HG02870 (cell line): Measurements from ENCODE around the gene CPNE5.

ENCODE experiments used
- ATAC-seq: cut with Tn5 transposase; IDR thresholded peaks from one replicate; pipeline ENCODE4 v1.9.1; 2021; ENCODE audit warnings: mild to moderate bottlenecking, moderate library complexity; ENCODE audit not compliant: unreplicated experiment

Gene CPNE5

GRCh38 chr6:36836111-36837021, 2.9 kb downstream of the CPNE5 start:
- ATAC-seq = no peak

DNA sequence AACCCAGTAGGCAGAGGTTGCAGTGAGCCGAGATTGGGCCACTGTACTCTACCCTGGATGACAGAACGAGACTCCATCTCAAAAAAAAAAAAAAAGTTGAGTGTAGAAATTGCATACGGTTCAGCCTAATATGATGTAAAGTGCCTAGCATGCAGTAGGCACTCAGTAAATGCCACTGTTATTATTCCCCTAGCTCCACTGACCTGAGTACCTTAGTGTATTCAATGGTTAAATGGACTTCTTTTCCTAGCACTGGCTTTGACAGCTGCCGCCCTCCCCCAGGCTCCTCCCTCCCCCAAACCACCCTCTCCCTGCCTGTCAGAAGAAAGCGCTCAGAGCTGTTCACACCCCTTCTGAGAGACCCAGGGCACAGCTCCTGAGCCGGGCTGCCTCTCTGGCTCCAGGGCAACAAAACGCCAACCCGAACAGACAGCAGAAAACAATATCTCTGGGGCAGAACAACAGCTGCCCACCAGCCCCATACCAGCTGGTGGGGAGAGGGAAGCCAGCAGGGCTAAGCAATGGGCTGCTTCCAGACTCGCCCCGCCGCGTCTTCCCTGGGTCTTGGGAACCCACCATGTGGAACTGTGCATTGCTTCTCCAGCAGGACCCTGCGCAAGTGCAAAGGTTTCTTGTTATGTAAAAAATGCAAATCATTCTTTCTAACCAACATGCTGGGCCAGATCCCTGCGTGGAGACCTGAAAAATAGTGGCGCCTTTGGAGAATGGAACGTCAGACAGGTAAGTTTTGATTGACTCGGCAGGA, 4.5 kb downstream of the CPNE5 start:
- ATAC-seq = no peak

GRCh38 chr6:36833182-36833789, 6.0 kb downstream of the CPNE5 start:
- ATAC-seq = no peak

- ATAC-seq = no peak
These were observed 6.9 kb downstream of the CPNE5 start for GRCh38 chr6:36832313-36832712.

DNA sequence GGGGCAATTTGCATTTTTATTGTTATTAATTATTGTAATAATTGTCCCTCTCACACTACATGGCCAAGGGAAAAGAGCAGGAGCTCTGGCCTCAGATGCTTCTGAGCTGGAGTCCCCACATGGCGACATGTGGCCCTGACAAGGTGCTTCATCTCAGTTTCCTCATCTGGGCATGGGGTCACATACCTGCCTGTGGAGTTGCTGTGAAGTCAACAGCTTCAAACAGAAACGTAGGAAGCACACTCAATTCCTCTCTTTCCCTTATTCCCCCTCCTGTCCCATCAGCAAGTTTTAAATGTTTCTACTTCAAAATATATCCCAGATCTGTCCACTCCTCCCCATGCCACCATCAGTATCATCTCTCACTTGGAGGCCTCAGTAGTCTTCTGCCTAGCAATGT, 8.7 kb downstream of the CPNE5 start:
- ATAC-seq = no peak

DNA sequence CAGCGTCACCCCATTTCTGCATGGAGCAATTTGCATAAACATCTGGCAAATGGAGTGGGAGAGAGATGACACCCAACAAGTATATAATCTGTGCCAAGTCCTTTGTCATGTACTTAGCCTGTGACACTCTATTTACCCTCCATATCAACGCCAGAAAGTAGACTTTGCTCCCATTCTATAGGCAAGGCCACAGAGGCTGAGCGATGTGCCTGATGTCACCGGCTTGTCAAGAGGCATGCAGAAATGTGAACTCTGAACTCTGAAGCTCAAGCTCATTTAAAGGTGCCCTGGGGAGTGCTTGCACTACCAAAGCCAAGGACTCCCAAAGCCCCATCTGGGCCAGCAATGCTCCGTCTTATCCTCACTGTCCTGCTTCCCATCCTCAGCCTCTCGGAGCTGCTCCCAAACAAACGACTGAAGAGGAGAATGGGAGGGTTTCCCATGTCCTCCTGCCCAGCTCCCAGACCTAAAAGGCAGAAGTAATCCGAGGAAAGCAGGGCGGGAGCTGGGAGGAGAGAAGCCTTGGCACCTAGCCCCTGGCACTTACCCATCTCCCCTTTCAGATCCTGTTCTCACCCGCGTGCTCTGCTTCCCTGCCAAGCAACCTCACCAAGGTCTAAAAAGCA, 9.2 kb downstream of the CPNE5 start:
- ATAC-seq = no peak

- ATAC-seq = no peak
These were observed 11.8 kb downstream of the CPNE5 start for GRCh38 chr6:36827261-36828079.

DNA sequence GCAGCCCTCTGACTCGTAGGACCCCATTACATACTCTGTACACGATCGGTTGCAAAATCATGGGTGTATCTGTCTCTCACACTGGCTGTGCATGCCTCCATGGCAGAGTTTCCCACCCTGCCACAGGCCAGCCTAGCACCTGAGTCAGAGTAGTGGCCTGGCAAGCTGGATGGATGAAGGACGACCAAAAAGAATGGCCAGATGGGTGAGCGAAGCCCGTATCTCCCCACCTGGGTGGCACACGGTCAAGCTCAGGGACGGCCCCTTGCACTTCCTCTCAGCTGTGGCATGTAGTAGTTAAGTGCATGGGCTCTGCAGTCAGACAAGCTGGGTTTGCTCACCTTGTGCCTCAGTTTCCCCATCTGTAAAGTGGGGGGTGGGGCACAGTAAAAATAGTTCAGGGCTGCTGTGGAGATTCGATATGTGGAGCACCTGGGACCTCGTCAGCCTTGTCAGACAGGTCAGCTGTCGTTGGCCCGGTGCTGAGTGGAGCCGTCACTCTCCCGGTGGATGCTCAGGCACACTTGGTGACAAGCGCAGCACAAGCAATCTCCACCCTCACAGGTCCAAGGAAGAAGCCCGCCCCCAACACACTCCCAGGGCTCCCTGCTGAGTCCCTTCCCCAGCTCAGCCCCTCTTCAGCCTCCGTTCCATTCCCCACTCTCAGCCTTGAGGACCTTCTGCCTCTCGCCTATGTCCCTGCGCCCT, 12.6 kb downstream of the CPNE5 start:
- no peak for ATAC-seq

- ATAC-seq = no peak
These were observed 13.2 kb downstream of the CPNE5 start for GRCh38 chr6:36825994-36826393.

- ATAC-seq = no peak
These were observed 13.8 kb downstream of the CPNE5 start for GRCh38 chr6:36825452-36825851.

- ATAC-seq = no peak
These were observed 15.0 kb downstream of the CPNE5 start for GRCh38 chr6:36824253-36824652.

DNA sequence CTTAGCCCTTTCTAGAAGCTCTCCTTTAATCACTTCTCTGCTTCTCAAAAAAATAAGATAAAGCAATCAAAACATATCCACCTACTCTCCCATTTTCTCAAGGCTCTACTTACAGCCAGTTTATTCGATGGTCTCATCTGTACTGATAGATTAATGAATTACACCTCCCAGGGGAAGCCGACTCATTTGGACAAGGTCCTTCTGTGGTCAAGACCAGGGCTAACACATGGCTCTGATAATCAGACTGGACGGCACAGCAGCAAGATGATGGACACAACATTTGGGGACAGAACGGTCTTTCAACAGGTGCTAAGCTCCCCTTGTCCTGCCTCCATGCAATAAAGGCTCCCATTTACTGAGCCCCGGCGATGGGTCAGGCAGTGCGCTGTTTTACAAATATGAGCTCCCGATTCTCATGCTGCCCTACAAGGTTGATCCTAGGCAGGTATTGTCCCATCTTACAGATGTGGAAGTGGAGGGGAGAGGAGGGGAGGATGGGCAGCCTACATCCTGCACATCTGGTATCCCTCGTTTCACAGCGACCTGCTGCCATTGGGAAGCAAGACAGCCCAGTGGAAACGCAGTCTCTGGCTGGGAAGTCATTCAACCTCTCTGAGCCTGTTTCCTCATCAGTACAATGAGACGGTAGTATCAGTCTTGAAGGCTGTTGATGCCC, 15.7 kb downstream of the CPNE5 start:
- no peak for ATAC-seq

- ATAC-seq = no peak
These were observed 16.6 kb downstream of the CPNE5 start for GRCh38 chr6:36822506-36823269.

DNA sequence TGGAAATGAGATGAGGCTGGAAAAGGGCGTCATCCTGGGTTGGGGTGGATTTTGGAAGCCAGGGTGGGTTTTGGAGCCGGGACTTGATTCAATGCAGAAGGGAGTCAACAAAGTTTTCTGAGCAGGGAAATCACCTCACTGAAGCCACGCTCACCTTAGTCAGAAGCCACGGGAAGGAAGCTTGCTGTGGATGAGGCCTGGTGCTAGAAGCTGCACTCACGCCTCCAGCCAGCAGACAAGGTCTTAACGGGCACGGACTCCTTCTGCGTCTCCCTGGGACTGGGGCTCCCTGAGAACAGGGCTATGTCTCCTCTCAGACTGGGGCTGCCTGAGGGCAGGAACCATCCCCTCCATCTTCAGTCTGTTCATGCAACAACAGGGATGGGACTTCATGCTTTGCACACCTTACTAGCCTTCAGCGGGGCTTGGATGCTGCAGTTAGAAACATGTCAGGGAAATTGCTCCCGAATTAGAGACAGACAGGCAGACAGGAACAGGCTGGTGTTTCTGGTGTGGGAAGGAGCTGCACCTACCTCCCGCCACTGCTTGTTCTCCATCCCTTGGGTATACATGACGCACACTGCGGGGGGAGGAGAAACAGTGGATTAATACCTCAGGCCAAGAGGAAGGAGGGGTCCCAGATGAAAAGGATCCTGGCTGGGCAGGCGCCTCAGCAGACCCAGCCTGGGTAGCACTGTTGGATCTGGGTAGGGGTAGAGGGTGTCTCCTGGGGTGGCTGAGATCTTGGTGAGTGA, 17.5 kb downstream of the CPNE5 start:
- no peak for ATAC-seq

GRCh38 chr6:36820700-36821580, 18.3 kb downstream of the CPNE5 start:
- ATAC-seq = no peak

DNA sequence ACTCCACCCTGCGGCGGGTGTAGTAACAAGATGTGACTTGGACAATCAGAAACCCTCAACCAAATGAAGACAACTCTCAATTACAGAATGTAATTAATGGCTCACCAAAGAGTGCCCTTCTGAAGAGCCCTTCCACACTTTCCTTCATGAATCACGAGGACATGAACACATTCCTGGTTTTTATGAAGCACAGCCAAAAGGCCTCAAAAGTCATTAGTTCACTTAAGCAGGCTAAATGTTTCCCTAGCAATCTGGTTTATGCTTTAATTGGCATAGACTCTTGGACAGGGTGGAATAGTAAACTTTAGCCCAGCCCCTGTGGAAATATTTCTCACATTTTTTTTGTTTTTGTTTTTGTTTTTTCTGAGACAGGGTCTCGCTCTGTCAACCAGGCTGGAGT, 20.5 kb downstream of the CPNE5 start:
- no peak for ATAC-seq

- no peak for ATAC-seq
These were observed 21.4 kb downstream of the CPNE5 start for GRCh38 chr6:36817847-36818246.
